Inflammatory macrophage treated with lipopolysaccharide for 1 hour (primary cell): ENCODE data around the gene VPS16.

Experiments
- DNase-seq, 2 donors: peaks; one replicate each; pipeline ENCODE4 v3.0.0-alpha.2; 2020 to 2022

The VPS16 gene

GRCh38 chr20:2836035-2836434, 4.5 kb upstream of the VPS16 start:
- DNase-seq: no peak

GRCh38 chr20:2837221-2837960, 3.2 kb upstream of the VPS16 start:
- DNase-seq: no peak

DNA sequence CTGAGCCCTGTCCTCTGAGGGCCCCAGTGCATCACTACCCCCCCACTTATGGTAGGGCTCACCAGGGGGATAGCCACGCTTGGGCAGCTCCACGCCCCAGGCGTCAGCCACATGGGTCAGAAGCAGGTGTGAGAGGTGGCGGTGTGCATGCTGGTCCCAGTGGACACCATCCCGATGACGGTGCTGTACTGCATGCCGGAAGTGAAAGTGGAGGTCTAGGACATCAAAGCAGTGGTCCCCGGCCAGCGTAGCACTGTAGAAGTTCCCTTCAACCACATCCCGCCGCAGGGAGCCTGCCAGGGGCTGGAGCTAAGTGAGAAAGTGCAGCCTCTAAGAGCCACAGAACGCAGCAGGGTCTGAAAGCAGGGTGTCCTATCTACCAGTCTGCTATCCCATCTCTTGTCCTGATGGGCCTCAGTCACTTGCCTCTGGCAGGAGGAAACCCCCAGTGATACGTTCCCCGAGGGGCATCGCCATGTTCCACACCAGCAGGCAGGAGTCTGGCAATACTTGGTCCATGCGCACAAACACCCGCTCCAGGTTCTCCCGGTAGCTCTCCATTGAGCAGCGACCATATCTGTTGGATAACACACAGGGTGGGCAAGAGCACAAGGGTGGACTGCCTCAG, 2.3 kb upstream of the VPS16 start:
- DNase-seq: no peak

- no peak for DNase-seq
Observed at GRCh38 chr20:2838847-2839671, 1.5 kb upstream of the VPS16 start.

DNA sequence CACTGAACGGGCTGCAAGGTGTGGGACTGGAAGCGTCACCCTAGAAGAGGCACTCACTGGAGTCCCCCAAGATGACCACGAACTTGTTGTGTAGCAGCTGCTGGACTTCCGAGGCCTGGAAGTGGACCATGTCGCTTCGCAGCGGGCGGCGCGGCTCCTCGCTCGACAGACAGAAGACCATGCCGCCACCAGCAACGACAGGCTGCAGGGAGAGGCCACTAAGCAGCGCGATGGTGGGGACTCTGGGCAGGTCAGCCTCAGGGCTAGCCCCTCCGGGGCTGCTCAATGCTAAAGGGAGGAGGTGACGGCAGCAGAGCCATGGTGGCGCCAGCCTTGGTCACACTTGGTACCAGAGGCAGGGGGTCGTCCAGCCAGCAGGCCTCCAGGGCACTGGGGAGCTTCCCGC, 810 bp upstream of the VPS16 start:
- DNase-seq: no peak

- peak; percentile 46 for DNase-seq
Observed at GRCh38 chr20:2840967-2841531, 504 bp downstream of the VPS16 start.

DNA sequence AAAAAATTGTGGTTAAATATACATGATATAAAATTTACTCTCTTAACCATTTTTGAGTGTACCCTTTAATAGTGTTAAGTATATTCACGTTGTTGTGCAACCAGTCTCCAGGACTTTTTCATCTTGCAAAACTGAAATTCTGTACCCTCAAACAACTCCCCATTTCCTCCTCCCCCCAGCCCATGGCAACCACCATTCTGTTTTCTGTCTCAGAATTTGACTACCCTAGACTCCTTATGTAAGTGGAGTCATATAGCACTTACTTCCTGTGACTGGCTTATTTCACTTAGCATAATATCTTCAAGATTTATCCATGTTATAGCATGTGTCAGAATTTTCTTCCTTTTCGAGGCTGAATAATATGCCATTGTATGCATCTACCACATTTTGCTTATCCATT, 5.1 kb downstream of the VPS16 start:
- peak in 1 of 2 donors; percentile 20 for DNase-seq

DNA sequence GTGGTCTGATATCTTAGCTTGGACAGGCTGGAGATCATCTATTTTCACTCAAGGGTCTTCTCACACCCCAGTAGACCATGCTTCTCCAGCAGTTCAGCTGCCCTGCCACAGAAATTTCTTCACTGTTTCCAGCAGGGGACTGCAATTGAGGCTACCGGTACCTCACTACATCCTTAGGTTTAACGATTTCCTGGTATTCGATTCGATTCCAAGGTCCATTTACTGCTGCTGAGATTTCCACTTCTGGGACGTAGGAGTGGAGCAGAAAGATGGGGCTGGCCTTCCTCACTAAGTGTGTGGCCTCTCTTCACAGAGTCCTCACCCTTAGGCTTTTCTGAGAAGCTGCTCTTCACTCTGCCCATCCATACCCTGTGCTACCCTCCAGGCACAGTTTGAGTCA, 6.2 kb downstream of the VPS16 start:
- no peak for DNase-seq

DNA sequence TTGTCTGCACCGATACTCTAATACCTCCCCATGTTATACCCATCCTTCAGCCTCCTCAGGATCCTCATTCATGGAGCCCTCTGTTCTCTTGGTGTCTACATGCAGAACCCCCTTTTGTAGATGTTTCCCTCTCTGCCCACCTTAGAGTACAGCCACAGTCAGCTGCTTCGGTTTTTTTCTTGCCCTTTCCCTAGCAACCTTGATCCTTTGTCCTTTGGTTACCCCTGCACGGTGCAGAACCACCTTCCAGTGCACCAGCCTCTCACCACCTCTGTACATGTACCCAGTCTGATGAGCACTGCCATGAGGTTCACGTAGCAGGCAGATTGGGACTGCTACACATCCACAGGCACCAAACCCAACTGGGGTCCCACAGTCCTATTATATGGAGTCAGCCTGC, 7.3 kb downstream of the VPS16 start:
- no peak for DNase-seq

GRCh38 chr20:2849529-2849928, 9.0 kb downstream of the VPS16 start:
- DNase-seq: no peak

DNA sequence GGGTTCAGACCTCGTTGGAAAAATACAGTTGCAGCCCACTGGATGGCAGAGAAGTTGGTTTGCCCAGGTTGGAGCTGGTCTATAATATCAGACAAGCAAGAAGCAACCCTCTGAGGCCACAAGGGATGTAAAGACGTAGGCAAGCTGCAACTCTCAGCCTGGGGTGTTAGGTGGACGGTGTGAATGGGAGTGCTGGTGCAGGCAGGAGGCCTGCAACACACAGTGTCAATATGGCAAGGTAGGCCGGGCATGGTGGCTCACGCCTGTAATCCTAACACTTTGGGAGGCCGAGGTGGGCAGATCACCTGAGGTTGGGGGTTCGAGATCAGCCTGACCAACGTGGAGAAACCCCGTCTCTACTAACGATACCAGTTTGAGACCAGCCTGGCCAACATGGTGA, 10.5 kb downstream of the VPS16 start:
- no peak for DNase-seq

- DNase-seq: no peak
Observed at GRCh38 chr20:2858591-2858990, 18.0 kb downstream of the VPS16 start.

GRCh38 chr20:2859330-2860121, 19.0 kb downstream of the VPS16 start:
- DNase-seq: no peak

GRCh38 chr20:2864626-2865025, 24.1 kb downstream of the VPS16 start:
- DNase-seq: no peak

DNA sequence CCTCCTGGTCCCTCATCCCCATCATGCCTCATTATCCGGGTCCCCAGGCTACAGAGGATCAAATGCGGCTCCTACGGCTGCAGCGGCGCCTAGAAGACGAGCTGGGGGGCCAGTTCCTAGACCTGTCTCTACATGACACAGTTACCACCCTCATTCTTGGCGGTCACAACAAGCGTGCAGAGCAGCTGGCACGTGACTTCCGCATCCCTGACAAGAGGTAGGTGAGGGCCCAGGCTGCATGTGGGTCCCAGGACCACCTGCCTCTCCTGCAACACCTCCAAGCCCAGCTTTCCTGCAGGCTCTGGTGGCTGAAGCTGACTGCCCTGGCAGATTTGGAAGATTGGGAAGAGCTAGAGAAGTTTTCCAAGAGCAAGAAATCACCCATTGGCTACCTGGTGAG, 24.6 kb downstream of the VPS16 start:
- no peak for DNase-seq

GRCh38 chr20:2865630-2866029, 25.1 kb downstream of the VPS16 start:
- DNase-seq: no peak

- DNase-seq: no peak
Observed at GRCh38 chr20:2866236-2866635, 25.7 kb downstream of the VPS16 start.

DNA sequence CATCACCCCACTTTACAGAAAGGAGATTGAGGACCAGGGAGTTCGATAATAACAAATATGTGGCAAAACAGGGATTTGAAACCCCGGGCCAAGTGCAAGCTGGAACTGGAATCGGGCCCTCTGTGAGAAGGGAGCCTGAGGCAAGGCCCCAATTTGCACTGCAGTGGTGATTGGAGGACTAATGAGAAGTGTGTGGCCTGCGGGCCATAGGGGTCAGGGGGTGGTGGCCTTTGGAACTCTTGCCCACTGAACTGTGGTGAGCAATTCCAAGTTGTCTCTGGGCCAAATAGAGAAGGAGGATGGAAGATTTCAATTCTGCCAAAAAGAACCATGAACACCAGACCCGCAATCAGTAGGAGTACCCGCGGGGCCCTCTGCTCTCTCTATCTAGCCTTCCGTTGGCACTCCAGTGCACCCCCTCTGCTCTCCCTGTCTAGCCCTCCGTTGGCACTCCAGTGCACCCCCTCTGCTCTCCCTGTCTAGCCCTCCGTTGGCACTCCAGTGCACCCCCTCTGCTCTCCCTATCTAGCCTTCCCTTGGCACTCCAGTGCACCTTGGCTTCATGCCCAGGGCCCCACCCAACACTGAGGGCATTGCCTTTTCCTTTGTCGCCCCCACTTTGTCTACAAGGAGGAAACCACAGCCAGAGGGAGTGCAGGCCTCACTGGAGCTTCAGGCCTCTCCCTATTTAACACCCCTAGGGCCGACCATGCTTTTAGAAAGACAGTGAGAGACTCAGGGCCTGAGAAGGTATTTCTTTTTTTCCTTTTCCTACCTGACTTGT, 26.7 kb downstream of the VPS16 start:
- DNase-seq: no peak

GRCh38 chr20:2869381-2869780, 28.8 kb downstream of the VPS16 start:
- no peak for DNase-seq

DNA sequence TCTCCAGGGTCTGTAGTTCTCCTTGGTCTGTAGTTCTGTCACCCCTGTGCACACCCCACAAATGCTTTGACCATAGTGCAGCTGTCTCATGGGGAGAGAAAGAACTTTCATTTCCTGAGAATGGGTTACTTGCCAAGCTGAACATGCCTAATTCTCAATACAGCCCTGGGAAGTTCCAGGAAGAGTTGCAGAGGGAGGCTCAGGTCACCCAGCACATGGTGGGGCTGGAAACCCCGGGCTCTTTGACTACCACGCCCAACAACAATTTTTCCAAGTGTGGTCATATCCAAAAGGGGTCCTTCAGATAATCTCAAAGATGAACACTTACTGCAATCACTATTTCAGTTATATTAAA, 30.5 kb downstream of the VPS16 start:
- peak; percentile 83 to 92 for DNase-seq

GRCh38 chr20:2871661-2872458, 31.3 kb downstream of the VPS16 start:
- peak in 1 of 2 donors; percentile 68 for DNase-seq
